Renal cortex interstitium (tissue), 11 donors: ENCODE measurements around the gene RPS6KA2. TPM values are rescaled to one million over a fixed set of nuclear protein-coding genes. Genes with fewer than 3 reads are reported as not detected.
"Not testable (repeated sequence)": the region's sequence is repeated elsewhere in the genome, so short reads cannot be mapped to it uniquely, and the experiment has no call there.

Experiments
- DNase-seq, 11 donors: peaks; one replicate each; pipeline ENCODE4 v3.0.0-alpha.2; 2013; ENCODE audit warnings: low read depth in 9 of 11, low spot score in 4 of 11; ENCODE audit errors: extremely low read depth in 1 of 11
- polyA plus RNA-seq, 3 donors: library from polyadenylated mRNA; unstranded; fragments of 120-200 nt; gene quantifications; one replicate each; pipeline ENCODE4 v1.2.1, GENCODE V29; 2013; ENCODE audit not compliant: insufficient read length in 3 of 3

Gene RPS6KA2
- polyA plus RNA-seq, 3 donors: 28.3 to 30.6 (median 29.5) TPM

DNA sequence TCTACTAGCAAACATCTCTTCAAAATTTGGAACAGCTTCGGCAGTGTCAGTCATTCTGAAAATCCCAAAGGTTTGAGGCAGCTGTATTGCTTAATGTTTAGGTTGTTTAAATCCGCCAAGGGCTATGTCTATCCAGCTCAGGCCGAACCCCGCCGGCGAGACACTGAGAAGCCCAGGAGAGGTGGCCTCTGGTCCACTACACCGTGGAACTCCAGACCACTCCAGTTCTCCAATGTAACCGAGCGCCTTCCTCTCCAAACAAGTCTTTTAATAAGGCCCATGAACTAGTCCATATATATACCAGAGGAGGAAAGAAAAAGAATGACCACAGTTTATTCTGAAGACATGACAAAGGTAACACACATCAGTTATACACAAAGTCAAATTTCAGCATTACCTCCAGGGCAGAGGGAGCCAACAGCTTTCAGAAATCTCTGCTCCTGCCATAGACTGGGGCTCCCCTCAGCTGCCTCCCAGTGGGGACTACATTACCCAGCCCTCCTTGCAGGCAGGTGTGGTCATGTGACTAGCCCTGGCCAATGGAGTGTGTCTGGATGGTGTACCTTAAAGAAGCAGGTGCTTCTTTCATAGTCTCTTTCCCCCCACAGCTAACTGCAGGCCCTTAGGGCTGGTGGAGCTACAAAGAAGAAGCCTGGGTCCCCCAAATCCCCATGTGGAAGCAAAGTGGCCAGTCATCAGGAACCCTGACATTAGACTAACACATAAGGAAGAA, 40.5 kb downstream of the RPS6KA2 start, which contains the start of gene RAMACL:
Gene RAMACL, minus strand, starts transcription at position 255 of the 733 bp plus-strand sequence. Its CDS starts 201 bp downstream, at position 54.
- DNase-seq: no peak

DNA sequence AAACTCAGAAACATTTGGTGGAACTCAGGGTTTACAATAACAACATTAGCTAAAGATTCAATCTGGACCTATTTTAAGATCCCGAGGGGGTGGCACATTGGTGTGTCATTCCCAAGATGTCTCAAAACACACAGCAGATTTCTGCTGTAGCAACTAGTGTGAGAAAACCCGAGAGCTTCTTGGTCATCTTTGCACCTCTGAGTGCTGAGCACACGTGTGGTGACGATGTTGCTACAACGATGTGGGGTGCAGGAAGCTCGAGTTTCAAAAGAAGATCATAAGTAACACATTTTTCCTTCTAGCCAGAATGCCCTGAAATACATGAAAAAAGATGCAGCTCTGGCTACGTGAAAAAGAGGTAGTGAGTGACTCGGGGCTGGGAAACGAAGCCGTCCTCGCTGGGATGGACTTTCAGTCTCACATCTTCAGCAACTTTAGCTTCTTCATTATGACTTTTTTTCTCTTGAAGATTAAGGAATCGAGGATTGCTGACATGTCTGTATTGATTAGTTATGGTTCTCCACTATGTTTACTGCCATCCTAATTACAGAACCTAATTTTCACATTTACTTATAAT, 42.1 kb downstream of the RPS6KA2 start:
- no peak for DNase-seq

DNA sequence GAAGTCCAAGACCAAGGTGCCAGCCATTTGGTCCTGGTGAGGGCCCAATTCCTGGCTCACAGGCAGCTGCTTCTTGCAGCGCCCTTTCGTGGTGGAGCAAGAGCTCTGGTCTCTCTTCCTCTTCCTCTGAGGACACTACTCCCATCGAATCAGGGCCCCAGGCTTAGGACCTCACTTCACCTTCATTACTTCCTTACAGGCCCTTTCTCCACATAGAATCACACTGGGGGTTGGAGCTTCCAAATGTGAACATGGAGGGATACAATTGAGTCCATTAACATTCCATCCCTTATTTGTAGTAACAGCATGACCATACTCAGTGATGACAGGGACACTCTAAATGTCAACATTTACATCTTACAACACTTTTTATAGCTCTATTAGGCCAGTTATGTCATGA, 42.9 kb downstream of the RPS6KA2 start:
- DNase-seq: no peak

DNA sequence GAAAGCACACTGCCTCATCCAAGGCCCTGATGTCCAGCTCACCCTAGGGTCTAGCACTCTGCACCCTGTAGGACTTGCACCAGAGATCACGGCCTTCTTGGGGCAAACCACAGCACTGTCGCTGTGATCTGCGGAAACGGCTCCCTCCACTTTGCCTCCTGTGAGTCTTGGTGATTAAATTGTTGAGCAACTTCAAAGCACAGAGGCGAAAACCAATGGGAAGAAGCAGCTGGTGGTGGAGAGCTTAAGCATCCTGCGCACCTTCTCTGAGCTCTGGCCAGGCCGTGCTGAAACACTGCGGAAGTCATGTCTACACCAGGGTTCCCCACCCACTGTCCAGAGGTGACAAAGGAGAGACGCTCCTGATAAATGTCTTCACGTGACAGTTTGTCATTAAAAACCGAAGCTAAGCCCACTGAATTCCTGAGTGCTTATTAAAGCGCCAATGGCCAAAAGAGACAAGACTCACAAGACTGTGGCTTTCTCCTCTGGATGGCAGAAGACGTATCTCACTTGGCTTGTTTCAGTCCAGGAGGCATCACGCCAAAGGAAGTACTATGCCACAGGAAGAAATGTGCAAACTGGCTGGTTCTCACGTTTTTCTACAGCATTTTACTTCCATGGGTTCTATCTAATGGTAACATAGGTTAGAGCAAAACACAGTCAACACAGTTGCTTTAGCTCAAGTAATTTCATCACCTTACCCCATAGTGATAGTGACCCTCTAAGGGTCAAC, 43.7 kb downstream of the RPS6KA2 start:
- no peak for DNase-seq

DNA sequence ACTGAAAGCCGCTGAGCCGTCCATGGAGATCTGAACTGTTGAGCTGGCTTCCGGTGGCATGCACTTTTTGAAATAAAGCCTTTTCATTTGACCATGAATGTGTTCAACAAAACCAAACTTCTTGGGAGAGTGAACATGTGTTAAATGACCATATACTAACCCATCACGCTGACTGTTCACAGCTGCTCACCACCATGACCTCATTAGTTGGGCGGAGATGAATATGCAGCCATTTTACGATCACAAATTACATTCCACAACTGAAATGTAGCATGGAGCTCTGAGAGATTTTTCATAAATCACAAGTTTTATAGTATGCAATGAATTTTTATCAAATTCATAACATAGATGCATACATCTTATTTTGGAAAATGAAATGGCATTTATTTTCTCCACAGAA, 44.8 kb downstream of the RPS6KA2 start:
- peak; percentile 50 to 83 (median 67) for DNase-seq

DNA sequence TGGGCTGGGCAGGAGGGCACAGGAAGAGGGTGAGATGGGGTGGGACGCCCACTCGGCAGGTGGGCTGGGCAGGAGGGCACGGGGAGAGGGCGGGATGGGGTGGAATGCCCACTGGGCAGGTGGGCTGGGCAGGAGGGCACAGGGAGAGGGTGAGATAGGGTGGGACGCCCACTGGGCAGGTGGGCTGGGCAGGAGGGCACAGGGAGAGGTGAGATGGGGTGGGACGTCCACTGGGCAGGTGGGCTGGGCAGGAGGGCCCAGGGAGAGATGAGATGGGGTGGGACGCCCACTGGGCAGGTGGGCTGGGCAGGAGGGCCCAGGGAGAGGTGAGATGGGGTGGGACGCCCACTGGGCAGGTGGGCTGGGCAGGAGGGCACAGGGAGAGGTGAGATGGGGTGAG, 45.2 kb downstream of the RPS6KA2 start:
- not testable (repeated sequence) for DNase-seq

DNA sequence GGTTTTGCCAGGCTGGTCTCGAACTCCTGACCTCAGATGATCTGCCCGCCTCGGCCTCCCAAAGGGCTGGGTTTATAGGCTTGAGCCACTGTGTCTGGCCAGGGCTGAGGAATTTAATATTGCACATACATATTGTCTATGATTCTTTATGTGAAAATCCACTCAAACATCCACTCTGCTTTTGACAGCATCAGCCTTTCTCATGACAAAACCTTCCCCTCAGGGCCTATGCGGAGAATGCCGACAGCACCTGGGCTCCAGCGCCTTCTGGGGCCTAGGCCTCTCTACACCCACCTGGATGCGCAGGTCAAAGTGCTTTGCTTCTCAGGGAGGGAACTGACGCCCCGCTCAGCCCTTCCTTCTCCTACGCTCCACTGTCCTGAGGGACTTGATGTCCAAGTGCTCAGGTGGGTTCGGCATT, 46.0 kb downstream of the RPS6KA2 start:
- DNase-seq: no peak

DNA sequence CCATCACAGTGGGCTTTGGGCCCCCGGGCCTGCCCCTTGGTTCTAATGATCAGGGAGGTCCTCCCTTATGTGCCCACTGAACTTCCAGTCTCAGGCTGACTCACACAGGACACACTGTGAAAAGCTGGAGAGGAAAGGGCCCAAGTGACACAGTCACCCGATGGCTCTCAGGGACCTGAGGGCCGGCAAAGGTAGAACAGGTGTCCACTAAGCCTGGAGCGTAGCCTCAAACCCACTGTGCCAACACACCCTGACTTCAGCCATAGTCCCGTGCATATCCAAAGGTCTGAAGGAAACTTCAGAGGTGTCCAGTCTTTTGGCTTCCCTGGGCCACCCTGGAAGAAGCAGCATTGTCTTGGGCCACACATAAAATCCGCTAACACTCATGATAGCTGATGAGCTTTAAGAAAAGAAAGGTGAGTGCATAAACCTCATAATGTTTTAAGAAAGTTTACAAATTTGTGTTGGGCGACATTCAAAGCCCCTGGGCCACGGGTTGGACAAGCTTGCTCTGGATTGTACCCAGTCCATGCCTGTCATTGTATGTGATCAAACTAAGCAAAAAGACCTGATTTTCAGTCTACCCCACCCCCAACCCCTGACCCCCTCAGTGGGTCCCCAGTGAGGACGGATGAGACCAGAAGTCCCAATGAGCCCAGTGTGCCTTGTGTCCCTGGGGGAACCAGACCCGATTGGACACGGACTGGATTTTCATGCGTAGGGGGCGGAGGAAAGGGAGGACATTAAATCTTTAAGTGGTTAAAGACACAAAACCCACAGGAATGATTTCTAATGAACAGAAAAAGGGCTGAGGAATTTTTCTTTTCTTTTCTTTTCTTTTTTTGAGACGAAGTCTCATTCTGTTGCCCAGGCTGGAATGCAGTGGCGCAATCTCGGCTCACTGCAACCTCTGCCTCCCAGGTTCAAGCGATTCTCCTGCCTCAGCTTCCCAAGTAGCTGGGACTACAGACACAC, 46.7 kb downstream of the RPS6KA2 start:
- DNase-seq: no peak

DNA sequence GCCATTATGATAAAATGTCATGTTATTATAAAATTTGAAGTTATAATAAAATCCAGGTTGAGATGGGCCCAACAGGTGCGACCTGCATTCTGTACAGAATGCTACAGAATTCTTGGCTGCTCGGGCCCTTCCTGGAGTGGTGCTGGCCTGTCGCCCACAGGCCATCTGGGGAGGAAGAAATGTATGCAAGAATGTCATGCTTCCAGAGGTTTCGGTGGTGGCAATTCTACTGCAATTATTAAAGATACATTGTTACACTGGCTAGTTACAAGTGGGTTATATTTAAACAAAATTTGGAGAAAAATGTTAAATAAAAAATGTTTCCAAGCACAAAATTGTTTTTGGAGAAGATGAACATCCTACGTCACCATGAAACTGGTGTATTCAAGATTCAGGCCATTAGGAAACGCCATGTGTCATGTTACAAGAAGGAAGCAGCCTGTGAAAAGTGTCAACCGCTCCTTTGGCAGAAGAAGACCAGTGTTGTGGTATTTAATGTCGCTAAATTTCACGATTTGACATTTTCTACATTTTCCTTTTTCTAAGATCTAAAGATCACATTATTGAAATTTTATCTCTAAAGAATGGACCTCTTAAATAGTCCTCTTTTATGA, 47.7 kb downstream of the RPS6KA2 start:
- DNase-seq: no peak

DNA sequence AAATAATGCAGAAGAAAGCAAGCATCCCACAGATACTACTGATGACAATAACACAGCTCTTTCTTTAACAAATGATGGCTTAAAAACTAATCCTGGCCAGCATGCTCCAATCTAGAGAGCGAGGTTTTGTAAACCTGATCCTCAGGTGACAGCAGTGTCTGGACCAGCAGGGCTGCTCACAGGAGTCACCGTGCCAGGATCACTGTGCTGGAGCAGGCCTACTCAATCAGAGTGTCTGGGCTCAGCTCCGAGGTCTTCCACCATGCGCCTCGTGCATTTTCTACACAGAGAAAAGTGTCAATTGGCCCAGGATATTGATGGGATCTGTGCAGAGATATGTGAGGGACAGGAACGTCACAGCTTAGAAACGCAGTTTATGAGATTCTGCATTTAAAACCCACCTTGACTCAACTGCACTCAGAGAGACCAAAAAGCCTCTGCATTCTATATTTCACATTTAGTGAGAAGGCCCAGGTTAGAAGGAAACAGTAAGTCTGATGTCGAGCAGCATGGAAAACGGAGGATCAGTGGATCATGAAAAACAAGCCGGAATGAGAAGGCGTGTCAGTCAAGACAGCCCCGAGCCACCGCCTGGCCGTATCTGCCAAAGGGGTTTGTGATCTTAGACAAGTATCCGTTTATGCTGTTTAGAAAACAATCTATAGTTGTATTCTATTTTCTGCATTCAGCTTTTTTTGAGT, 48.4 kb downstream of the RPS6KA2 start:
- DNase-seq: no peak

DNA sequence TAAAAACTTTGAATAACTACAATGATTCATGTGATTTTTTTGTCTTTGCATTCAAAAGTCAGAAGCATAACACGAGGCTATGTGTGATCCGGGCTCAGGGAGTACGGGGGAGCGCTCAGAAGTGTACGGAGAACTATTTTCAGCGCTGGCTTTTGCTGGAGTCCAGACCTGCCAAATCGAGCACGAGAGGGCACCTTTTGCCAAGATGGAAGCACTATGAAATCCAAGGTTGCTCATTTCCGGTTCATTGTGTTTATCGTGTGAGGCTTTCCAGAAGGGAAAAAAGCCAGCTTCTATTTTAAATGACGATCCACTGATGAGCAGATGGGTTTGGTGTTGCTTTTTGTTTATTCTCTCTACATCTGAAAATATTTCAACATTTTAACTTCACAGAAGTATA, 51.8 kb downstream of the RPS6KA2 start:
- no peak for DNase-seq

DNA sequence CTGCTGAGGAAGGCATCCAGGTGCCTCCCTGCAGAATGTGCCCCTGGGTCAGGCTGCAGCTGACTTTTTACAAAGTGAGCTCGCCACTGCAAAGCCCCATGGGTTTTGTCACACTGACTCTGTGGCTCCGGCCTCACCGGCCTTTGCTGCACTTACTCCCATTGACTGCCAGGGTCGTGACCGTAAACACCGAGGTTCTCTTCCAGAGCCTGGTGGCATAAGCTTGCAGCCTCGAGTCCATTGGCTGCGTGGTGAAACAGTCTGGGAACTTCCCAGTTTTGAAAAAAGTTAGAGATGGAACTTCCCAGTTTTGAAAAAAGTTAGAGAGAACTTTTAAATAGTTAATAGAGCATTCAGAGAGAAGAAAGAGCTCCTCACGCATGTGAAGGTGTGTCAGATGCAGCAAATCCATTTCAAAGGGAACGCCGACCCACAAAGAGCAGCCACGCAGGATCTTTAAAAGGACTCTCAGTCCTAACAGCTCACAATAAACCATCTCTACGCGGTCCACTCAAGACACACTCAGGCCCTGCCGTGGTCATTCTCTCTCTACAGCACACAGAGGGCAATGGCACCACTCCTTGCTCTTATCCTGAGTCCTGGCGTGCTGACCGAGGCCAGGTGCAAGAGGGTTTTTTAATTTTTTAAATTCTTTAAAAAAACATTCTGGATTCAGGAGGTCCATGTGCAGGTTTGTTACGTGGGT, 53.4 kb downstream of the RPS6KA2 start:
- DNase-seq: no peak

DNA sequence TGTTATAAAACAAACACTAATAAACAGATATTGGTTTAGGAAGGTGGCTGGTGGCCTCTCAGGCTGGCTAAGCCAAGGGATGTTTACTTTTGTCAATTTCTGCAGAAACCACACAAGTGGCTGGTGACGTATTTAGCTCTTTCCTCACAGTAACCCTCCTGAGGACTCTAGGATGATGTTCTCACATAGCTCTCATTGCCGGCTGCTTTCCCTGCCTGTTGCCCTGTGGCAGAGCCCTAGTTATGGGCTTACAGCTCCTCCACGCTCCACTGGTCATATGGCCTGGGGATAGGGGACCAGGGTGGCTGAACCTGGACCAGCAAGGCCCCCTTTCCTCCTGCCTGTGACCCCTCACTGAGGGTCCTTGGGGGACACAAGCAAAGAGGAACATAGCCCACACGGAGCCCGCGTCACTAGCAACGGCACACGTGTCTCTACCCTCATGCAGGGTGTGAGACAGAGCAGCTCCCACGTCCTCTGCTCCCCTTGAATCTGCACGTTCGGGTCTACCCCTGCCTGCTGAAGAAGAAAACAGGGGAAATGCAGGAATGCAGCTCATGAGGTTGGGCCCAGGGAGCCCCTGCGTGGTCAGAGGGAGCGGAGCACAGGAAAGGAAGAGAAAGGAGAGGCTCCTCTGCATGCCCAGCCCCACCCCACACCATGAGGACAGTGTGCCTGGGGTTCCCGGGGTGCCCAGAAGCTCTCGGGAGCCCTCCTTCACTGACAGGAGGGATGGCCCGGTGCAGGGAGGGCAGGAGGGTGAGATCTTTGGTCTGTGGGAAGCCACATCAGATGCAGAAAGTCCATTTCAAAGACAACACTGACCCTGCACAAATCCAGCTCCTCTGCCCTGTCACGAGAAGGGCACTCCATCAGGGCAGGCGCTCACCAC, 54.4 kb downstream of the RPS6KA2 start:
- no peak for DNase-seq

DNA sequence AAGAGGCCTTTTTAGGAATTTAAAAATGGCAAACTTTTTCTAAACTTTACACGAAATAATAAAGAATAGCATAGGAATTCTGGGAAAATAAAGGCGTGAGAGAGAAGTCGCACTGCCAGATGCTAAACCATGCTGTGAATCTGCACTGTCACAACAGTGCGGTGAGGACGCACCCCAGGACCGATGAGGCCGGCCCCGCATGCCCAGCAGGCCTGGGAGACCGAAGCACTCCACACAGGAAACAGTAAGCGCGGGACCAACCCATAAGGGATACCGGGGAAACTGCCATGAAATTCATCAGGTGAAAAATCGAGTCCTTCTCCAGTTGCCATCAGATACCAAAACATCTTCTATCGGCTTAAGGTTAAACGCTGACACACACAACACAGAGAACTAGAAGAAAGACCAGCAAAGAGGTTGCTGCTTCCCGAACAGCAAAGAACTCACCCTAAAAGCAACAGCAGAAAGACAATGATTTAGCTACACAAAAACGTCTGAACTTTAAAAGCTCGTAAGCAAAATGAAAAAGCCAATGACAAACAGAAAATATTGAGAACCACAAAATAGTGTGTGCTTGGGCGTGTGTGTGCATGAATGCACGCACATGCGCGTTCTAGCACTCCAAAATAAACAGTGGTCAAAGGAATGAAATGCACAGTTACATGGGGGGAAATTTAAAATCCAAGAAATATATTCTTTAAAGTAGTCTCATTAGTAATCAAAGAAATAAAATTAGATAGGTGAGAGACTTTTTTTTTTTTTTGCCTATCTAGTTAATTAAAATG, 55.9 kb downstream of the RPS6KA2 start:
- DNase-seq: no peak

DNA sequence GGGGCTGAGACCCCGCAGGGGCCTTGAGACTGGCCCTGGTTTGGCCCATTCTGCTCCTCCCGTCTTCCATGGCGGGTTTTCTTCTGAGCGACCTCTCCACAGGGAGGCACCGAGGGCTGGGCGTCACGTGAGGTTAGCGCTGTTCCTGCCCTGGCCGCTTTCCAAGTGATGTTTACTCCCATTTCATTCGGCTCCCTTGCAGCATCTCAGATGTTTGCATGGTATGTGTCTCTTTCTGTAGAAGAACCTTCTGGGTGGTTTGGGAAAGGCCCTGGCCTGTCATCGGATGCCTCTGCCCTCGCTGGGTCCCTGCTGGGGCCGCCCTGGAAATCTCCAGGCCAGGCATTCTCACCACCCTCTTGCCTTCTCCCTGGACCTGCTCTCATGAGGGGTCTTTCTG, 57.8 kb downstream of the RPS6KA2 start:
- DNase-seq: no peak

DNA sequence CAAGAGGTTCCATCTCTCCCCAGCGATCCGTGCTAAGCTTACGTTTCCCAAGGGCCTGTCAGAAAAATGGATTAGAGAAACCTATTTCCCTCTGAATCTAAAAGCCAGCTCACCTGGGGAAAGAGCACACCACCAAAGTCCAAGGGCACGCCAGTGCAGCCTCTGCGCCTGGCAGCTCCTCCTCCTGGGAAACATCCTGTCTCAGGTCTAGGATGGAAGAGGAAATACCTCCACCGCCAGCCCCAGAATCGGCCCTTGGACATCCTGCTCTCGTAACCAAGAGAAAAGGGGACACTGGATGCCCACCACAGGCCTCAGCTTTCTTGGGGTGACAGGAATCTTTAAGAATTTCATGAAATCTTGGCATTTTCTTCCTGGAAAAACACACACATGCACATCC, 59.2 kb downstream of the RPS6KA2 start:
- no peak for DNase-seq
